ENCODE results near the gene ILDR2. TPM values are rescaled to one million over a fixed set of nuclear protein-coding genes. Genes with fewer than 3 reads are reported as not detected.
A peak's percentile ranks its signal among the peaks of the same experiment; 100 is the strongest.

ILDR2 gene
- total and polyA plus RNA-seq, 9 of the 15 experiments (the other 6 are each of a cell fraction or from before 2014, with no cell fraction given): 0.03 to 0.31 (median 0.18) TPM; not detected in 2

- no TSS peak for BruUV-seq (replicated peaks)
- in situ Hi-C loops (cut with MboI): no loop called here
Observed at GRCh38 chr1:166947398-166948043, 27.8 kb downstream of the ILDR2 start.

More at GRCh38 chr1:166947398-166948043, 27.8 kb downstream of the ILDR2 start:
- Histone ChIP-seq H3K9me1 (ENCODE audit: control insufficient read depth, insufficient read depth, low read length) (no peaks in the 10 kb centered on the region), H3K4me3 (no peak overlapping the region), H4K20me1 (replicated peaks; ENCODE audit: control insufficient read depth, insufficient read depth, low read length) (no peaks in the 10 kb centered on the region), H3K27ac (ENCODE audit: extremely low read depth, low read depth, low read length) (no peak overlapping the region), H3K4me2 (ENCODE audit: insufficient read depth, low read length) (no peak overlapping the region), H3K9me3 (replicated peaks; ENCODE audit: control insufficient read depth, insufficient read depth, low read depth, low read length) (no peaks in the 10 kb centered on the region), H3K36me3 (ENCODE audit: control insufficient read depth, insufficient read depth, low read length) (no peaks in the 10 kb centered on the region), H3K4me1 (replicated peaks in 1 of 2; ENCODE audit: control insufficient read depth in 2 of 2, insufficient read depth in 2 of 2, low read length in 2 of 2) (peaks cover 0 to 4% of the 10 kb centered on the region in 2 experiments; a peak in 1 of 5 replicates), H3K9ac (ENCODE audit: insufficient read depth in 1 of 2, low read depth in 2 of 2, low read length in 2 of 2) (no peak overlapping the region), H2AFZ (ENCODE audit: low read depth, low read length) (no peak overlapping the region), H3K79me2 (ENCODE audit: control insufficient read depth, insufficient read depth, low read length) (no peaks in the 10 kb centered on the region), H3K27me3 (ENCODE audit: control insufficient read depth in 2 of 2, insufficient read depth in 2 of 2, low read length in 2 of 2) (peaks cover 23 to 30% of the 10 kb centered on the region in 2 experiments)
- TF ChIP-seq ZBTB34 (CRISPR knock-in tag; IDR thresholded peaks at IDR 0.05): no peak
- TF ChIP-seq TFAP4 (CRISPR knock-in tag; IDR thresholded peaks at IDR 0.05; ENCODE audit: borderline replicate concordance): peak; percentile 37; the same call in 1 of the 2 replicates
- 0 out of 2 replicates have a peak, but pooled peaks have one; percentile 10 for TF ChIP-seq EGR1 (conservative IDR thresholded peaks at IDR 0.05)
- peak; percentile 59 for TF ChIP-seq RFX1 (IDR thresholded peaks at IDR 0.05)
- DNase-seq (ENCODE audit: extremely low read depth in 1 of 4, low spot score in 3 of 4): peak; percentile 12 to 25 (median 18)
- ChIA-PET CTCF (ENCODE audit: low intra/inter-chr PET ratio) (no interaction called here), POLR2A (no interaction called here)
- intact Hi-C loops (cut with micrococcal nuclease): no loop called here
- ATAC-seq: peak; percentile 58
- 2% methylated on average over 42 of the region's 44 CpGs for WGBS (ENCODE audit: insufficient coverage, low coverage, missing lambda C conversion rate)
- no peak for FAIRE-seq

All from K562 (cell line).